K562 (cell line): ENCODE measurements around the gene RPS19BP1.

Source experiments
- BRCA1 ChIP-seq, 2 experiments: fragments of 450-650 bp in 1 of 2; sonication (generic) in 1 of 2; formaldehyde crosslinking in 1 of 2; IDR thresholded peaks; 2 replicates each; pipeline versions ENCODE4 v1.5.0 to v1.6.1; 2017 to 2020; ENCODE audit warnings: mild to moderate bottlenecking in 1 of 2, missing genetic modification reagents in 1 of 2
- CEBPG ChIP-seq, 3 experiments: fragments of 200-800 bp in 1 of 3; sonication (Bioruptor generic) in 1 of 3; sonication (generic) in 1 of 3; formaldehyde crosslinking in 1 of 3; IDR thresholded peaks in 2 of 3; conservative IDR thresholded peaks in 1 of 3; 2 replicates each; pipeline versions ENCODE4 v1.6.1 to v1.8.0; 2016 to 2022; ENCODE audit warnings: missing compliant biosample characterization in 2 of 3, missing genetic modification characterization in 2 of 3, mild to moderate bottlenecking in 1 of 3, missing genetic modification reagents in 1 of 3
- CTCF ChIP-seq, 3 experiments: IDR thresholded peaks in 2 of 3; conservative IDR thresholded peaks in 1 of 3; 2 replicates each; pipeline ENCODE4 v1.5.1; 2011 to 2012; ENCODE audit warnings: low read length in 3 of 3, mild to moderate bottlenecking in 3 of 3, control low read depth in 2 of 3, improper control_type of control experiment in 1 of 3, inconsistent platforms in 1 of 3, low read depth in 1 of 3, mixed read lengths in 1 of 3, moderate library complexity in 1 of 3; ENCODE audit not compliant: insufficient read depth in 2 of 3
- EZH2 ChIP-seq: IDR thresholded peaks from 2 replicates; pipeline ENCODE4 v1.6.1; 2012; ENCODE audit warnings: low read depth, mild to moderate bottlenecking, inconsistent platforms, low read length, borderline replicate concordance
- POLR2A ChIP-seq: fragments of 450-650 bp; conservative IDR thresholded peaks from 2 replicates; pipeline ENCODE4 v1.6.1; 2016
- PURB ChIP-seq: sonication (generic); formaldehyde crosslinking; IDR thresholded peaks from 2 replicates; pipeline ENCODE4 v1.9.0; 2021; ENCODE audit warnings: low read depth, mild to moderate bottlenecking, missing genetic modification reagents
- SLC30A9 ChIP-seq: fragments of 250-450 bp; sonication (Bioruptor Pico); IDR thresholded peaks from 2 replicates; pipeline ENCODE4 v1.8.0; 2022; ENCODE audit warnings: mild to moderate bottlenecking, moderate library complexity
- SREBF2 ChIP-seq: sonication (generic); formaldehyde crosslinking; IDR thresholded peaks from 2 replicates; pipeline ENCODE4 v1.4.0; 2020; ENCODE audit warnings: mild to moderate bottlenecking, missing genetic modification reagents
- TFAM ChIP-seq: fragments of 250-450 bp; sonication (Bioruptor Pico); conservative IDR thresholded peaks from 2 replicates; pipeline ENCODE4 v1.5.0; 2021; ENCODE audit warnings: mild to moderate bottlenecking, moderate library complexity
- ZFP30 ChIP-seq: fragments of 250-450 bp; sonication (Bioruptor Pico); IDR thresholded peaks from 2 replicates; pipeline ENCODE4 v1.8.0; 2022; ENCODE audit warnings: moderate library complexity, mild to moderate bottlenecking, inconsistent platforms, borderline replicate concordance
- ZNF24 ChIP-seq: fragments of 450-650 bp; IDR thresholded peaks from 2 replicates; pipeline ENCODE4 v1.6.1; 2016
- TF ChIP-seq, protein P1 (sequence below): IDR thresholded peaks from 3 replicates; pipeline ENCODE4 v1.6.1; 2011; ENCODE audit warnings: borderline replicate concordance, mild to moderate bottlenecking; ENCODE audit not compliant: insufficient read length, insufficient read depth
- TF ChIP-seq, protein P2 (sequence below): fragments of 250-450 bp; sonication (Bioruptor Pico); IDR thresholded peaks from 2 replicates; pipeline ENCODE4 v1.8.0; 2022; ENCODE audit warnings: moderate library complexity, mild to moderate bottlenecking, inconsistent platforms

DNA sequence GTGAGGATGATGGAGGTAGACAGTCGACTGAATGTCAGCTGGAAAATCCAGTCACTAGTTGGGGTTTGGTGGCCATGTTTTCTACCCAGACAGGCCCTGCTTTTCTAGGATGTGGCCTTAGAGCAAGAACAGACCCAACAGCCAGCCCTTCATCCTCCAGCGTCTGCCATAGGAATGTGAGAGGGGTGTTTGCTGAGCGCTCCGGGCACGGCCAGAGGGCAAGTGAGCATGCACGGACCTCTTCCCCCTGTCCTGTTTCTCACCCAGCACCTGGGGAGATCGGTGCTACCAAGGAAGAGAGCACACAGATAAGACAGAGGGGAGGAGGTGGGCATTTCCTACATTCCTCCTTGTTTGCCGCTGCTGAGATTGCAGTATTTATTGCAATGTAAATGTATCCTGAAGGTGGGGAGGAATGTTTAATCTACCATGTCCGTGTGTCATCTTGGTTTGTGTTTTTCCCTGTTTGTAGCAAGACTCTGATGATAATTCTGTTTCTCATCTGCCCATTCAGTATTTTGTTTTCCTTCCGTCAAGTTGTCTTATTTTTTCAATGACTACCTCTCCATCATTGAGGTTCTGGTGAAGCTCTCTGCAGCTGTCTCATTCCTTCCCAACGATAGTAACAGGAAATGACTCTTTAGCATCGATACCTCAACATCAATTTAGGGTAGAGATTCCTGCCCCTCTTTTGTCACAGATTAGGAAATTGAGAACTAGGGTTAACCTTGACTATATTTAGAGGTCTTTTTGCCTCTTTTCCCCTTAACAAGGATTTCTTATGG lies 17.1 kb downstream of the RPS19BP1 start:
- TF ChIP-seq SLC30A9 (CRISPR knock-in tag): no peak
- TF ChIP-seq, protein P1, sequence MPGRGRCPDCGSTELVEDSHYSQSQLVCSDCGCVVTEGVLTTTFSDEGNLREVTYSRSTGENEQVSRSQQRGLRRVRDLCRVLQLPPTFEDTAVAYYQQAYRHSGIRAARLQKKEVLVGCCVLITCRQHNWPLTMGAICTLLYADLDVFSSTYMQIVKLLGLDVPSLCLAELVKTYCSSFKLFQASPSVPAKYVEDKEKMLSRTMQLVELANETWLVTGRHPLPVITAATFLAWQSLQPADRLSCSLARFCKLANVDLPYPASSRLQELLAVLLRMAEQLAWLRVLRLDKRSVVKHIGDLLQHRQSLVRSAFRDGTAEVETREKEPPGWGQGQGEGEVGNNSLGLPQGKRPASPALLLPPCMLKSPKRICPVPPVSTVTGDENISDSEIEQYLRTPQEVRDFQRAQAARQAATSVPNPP: no peak
- no peak for TF ChIP-seq POLR2A
- no peak for TF ChIP-seq TFAM (CRISPR knock-in tag)
- TF ChIP-seq ZFP30 (CRISPR knock-in tag): no peak
- TF ChIP-seq CEBPG (CRISPR knock-in tag; IDR thresholded peaks at IDR 0.05): no peak
- no peak for TF ChIP-seq CEBPG (tag; conservative IDR thresholded peaks at IDR 0.05 in 1 of 2, IDR thresholded peaks at IDR 0.05 in 1 of 2)
- TF ChIP-seq BRCA1 (IDR thresholded peaks at IDR 0.05): no peak
- no peak for TF ChIP-seq BRCA1 (CRISPR knock-in tag; IDR thresholded peaks at IDR 0.05)
- TF ChIP-seq ZNF24: no peak
- TF ChIP-seq SREBF2 (CRISPR knock-in tag): no peak
- TF ChIP-seq PURB: no peak
- TF ChIP-seq, protein P2, sequence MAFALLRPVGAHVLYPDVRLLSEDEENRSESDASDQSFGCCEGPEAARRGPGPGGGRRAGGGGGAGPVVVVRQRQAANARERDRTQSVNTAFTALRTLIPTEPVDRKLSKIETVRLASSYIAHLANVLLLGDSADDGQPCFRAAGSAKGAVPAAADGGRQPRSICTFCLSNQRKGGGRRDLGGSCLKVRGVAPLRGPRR: no peak
- no peak for TF ChIP-seq EZH2
- no peak for TF ChIP-seq CTCF (IDR thresholded peaks at IDR 0.05 in 2 of 3, conservative IDR thresholded peaks at IDR 0.05 in 1 of 3; ENCODE audit: insufficient read depth in 2 of 3, low read depth in 1 of 3, low read length in 3 of 3)
